Measurements from ENCODE around the gene TFB2M.

DNA sequence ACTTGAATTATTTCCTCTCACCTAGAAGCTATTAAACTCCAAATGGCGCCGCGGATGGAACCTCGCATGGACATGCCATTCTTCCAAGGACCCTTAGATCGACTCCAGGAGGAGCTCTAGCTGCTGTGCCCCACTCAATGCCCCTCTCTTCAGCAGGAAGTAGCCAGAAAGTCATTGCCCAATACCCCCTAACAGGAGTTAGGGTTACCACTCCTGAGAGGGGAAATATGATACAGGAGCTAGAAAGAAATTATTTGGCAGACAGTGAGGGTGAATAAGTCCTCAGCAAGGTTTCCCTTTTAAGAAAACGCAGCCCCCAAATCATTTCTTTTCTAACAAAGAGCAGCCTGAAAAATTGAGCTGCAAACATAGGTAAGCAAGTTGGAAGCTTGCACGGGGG is 28.6 kb downstream of the TFB2M start:
- TF ChIP-seq, protein P1, sequence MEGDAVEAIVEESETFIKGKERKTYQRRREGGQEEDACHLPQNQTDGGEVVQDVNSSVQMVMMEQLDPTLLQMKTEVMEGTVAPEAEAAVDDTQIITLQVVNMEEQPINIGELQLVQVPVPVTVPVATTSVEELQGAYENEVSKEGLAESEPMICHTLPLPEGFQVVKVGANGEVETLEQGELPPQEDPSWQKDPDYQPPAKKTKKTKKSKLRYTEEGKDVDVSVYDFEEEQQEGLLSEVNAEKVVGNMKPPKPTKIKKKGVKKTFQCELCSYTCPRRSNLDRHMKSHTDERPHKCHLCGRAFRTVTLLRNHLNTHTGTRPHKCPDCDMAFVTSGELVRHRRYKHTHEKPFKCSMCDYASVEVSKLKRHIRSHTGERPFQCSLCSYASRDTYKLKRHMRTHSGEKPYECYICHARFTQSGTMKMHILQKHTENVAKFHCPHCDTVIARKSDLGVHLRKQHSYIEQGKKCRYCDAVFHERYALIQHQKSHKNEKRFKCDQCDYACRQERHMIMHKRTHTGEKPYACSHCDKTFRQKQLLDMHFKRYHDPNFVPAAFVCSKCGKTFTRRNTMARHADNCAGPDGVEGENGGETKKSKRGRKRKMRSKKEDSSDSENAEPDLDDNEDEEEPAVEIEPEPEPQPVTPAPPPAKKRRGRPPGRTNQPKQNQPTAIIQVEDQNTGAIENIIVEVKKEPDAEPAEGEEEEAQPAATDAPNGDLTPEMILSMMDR (IDR thresholded peaks at IDR 0.05): no peak
- no peak for TF ChIP-seq ZFX (IDR thresholded peaks at IDR 0.05; ENCODE audit: borderline replicate concordance)

Data from 22Rv1 (cell line).